Neuronal stem cell (in vitro differentiated cells): ENCODE results near the gene CCDC127.
A peak's percentile ranks its signal among the peaks of the same experiment; 100 is the strongest.
"Not testable (repeated sequence)": the region's sequence is repeated elsewhere in the genome, so short reads cannot be mapped to it uniquely, and the experiment has no call there.

Experiments used
- DNase-seq: peaks from one replicate; pipeline ENCODE4 v3.0.0-alpha.2; 2013; ENCODE audit warnings: low spot score
- H2AFZ ChIP-seq: one replicate; pipeline ENCODE4 v1.6.1; 2013; ENCODE audit warnings: mild to moderate bottlenecking, low read length, inconsistent platforms
- H2AK5ac ChIP-seq: 2 replicates; pipeline ENCODE4 v1.6.1; 2013; ENCODE audit warnings: low read depth, mild to moderate bottlenecking, inconsistent platforms, low read length, moderate library complexity, mixed read lengths
- H2BK120ac ChIP-seq: 2 replicates; pipeline ENCODE4 v1.6.1; 2013; ENCODE audit warnings: low read depth, mild to moderate bottlenecking, inconsistent platforms, low read length, moderate library complexity, mixed read lengths
- H2BK12ac ChIP-seq: one replicate; pipeline ENCODE4 v1.6.1; 2013; ENCODE audit warnings: low read length, inconsistent platforms
- H2BK15ac ChIP-seq: 2 replicates; pipeline ENCODE4 v1.6.1; 2013; ENCODE audit warnings: mild to moderate bottlenecking, low read length, inconsistent platforms, mixed read lengths
- H2BK5ac ChIP-seq: one replicate; pipeline ENCODE4 v1.6.1; 2013; ENCODE audit warnings: inconsistent platforms, mild to moderate bottlenecking, low read length, moderate library complexity
- H3K14ac ChIP-seq: one replicate; pipeline ENCODE4 v1.6.1; 2013; ENCODE audit warnings: low read length, inconsistent platforms
- H3K18ac ChIP-seq: 2 replicates; pipeline ENCODE4 v1.6.1; 2013; ENCODE audit warnings: low read length, inconsistent platforms
- H3K23ac ChIP-seq: 2 replicates; pipeline ENCODE4 v1.6.1; 2013; ENCODE audit warnings: low read depth, mild to moderate bottlenecking, mixed read lengths, low read length, inconsistent platforms; ENCODE audit not compliant: poor library complexity
- H3K27ac ChIP-seq: replicated peaks from 3 replicates; pipeline ENCODE4 v1.5.1; 2013; ENCODE audit warnings: low read length, inconsistent platforms
- H3K27me3 ChIP-seq, 3 experiments: 2 replicates each; pipeline ENCODE4 v1.6.1; 2013; ENCODE audit warnings: low read length in 3 of 3, mild to moderate bottlenecking in 2 of 3, inconsistent platforms in 1 of 3, low read depth in 1 of 3, mixed read lengths in 1 of 3, moderate library complexity in 1 of 3; ENCODE audit not compliant: control insufficient read depth in 3 of 3, insufficient read depth in 3 of 3
- H3K36me3 ChIP-seq, 2 donors: replicated peaks in 1 of 2; 2 replicates each; pipeline ENCODE4 v1.6.1; 2013; ENCODE audit warnings: low read length in 2 of 2; ENCODE audit not compliant: control insufficient read depth in 2 of 2, insufficient read depth in 2 of 2
- H3K4ac ChIP-seq: 2 replicates; pipeline ENCODE4 v1.6.1; 2013; ENCODE audit warnings: inconsistent platforms, mild to moderate bottlenecking, low read length, moderate library complexity
- H3K4me1 ChIP-seq, 2 donors: 1 replicate in 1 of 2; 2 replicates in 1 of 2; pipeline ENCODE4 v1.6.1; 2013; ENCODE audit warnings: low read length in 2 of 2, low read depth in 1 of 2; ENCODE audit not compliant: control insufficient read depth in 2 of 2, insufficient read depth in 1 of 2
- H3K4me2 ChIP-seq: one replicate; pipeline ENCODE4 v1.6.1; 2013; ENCODE audit warnings: mild to moderate bottlenecking, low read length, inconsistent platforms; ENCODE audit not compliant: insufficient read depth, poor library complexity, severe bottlenecking
- H3K4me3 ChIP-seq, 2 donors: 2 replicates each; pipeline ENCODE4 v1.5.1; 2013; ENCODE audit warnings: low read length in 2 of 2, mild to moderate bottlenecking in 2 of 2, inconsistent platforms in 1 of 2, moderate library complexity in 1 of 2
- H3K79me1 ChIP-seq: one replicate; pipeline ENCODE4 v1.6.1; 2013; ENCODE audit warnings: low read depth, mild to moderate bottlenecking, inconsistent platforms, low read length, moderate library complexity
- H3K9ac ChIP-seq: one replicate; pipeline ENCODE4 v1.6.1; 2013; ENCODE audit warnings: mild to moderate bottlenecking, low read depth, low read length, inconsistent platforms; ENCODE audit not compliant: poor library complexity
- H3K9me3 ChIP-seq, 2 donors: replicated peaks in 1 of 2; 2 replicates each; pipeline versions ENCODE3 to v1.6.1; 2013; ENCODE audit warnings: low read length in 2 of 2, mild to moderate bottlenecking in 2 of 2, inconsistent platforms in 1 of 2, low read depth in 1 of 2, mixed read lengths in 1 of 2, moderate library complexity in 1 of 2; ENCODE audit not compliant: control insufficient read depth in 2 of 2, insufficient read depth in 1 of 2
- H4K8ac ChIP-seq: one replicate; pipeline ENCODE4 v1.6.1; 2013; ENCODE audit warnings: low read depth, mild to moderate bottlenecking, inconsistent platforms, low read length, moderate library complexity
- H4K91ac ChIP-seq: one replicate; pipeline ENCODE4 v1.6.1; 2013; ENCODE audit warnings: low read length, low read depth, mild to moderate bottlenecking, inconsistent platforms; ENCODE audit not compliant: poor library complexity
- WGBS, 2 donors: extraction: QIAGEN DNeasy Blood & Tissue Kit; methylation state at CpG; one replicate each; pipeline ENCODE4 v1.1.7; 2013; ENCODE audit warnings: missing lambda C conversion rate in 2 of 2, mixed read lengths in 1 of 2; ENCODE audit not compliant: insufficient read length in 2 of 2, insufficient replicate concordance in 1 of 2; ENCODE audit errors: extremely low coverage in 2 of 2; 5-methylcytosine and 5-hydroxymethylcytosine counted together

Gene CCDC127

GRCh38 chr5:223791-224190 is 5.8 kb upstream of the CCDC127 start:
- H2BK5ac ChIP-seq = no peak overlapping the region
- WGBS, 2 donors = no CpG with 5 or more reads among the region's 6 CpGs
- H2AFZ ChIP-seq = no peak overlapping the region
- peaks cover 28 to 58% of the 10 kb centered on the region in 2 donors for H3K36me3 ChIP-seq
- H3K18ac ChIP-seq = no peak overlapping the region
- H3K27me3 ChIP-seq = no peaks in the 10 kb centered on the region
- DNase-seq = no peak
- no peaks in the 10 kb centered on the region for H3K9me3 ChIP-seq
- H3K14ac ChIP-seq = no peak overlapping the region
- H4K91ac ChIP-seq = no peak overlapping the region
- no peak overlapping the region for H2BK12ac ChIP-seq
- no peak overlapping the region for H2AK5ac ChIP-seq
- no peak overlapping the region for H3K4ac ChIP-seq
- no peak overlapping the region for H3K9ac ChIP-seq
- peaks cover 8% of the 10 kb centered on the region for H3K79me1 ChIP-seq
- H3K4me3 ChIP-seq = no peak overlapping the region
- no peak overlapping the region for H4K8ac ChIP-seq
- H2BK15ac ChIP-seq = no peak overlapping the region
- H2BK120ac ChIP-seq = no peak overlapping the region
- H3K27ac ChIP-seq = no peak overlapping the region
- H3K4me2 ChIP-seq = no peak overlapping the region
- H3K4me1 ChIP-seq = peaks cover 3 to 8% of the 10 kb centered on the region in 2 donors
- H3K23ac ChIP-seq = no peak overlapping the region

GRCh38 chr5:222951-223715 is 5.2 kb upstream of the CCDC127 start:
- not testable (repeated sequence) for H3K23ac ChIP-seq, H2BK15ac ChIP-seq, DNase-seq, H3K27ac ChIP-seq, H2BK5ac ChIP-seq, H3K4me2 ChIP-seq, H2AK5ac ChIP-seq, H3K27me3 ChIP-seq, H3K14ac ChIP-seq, H3K9me3 ChIP-seq, H3K9ac ChIP-seq, H3K4me3 ChIP-seq, H4K8ac ChIP-seq, H4K91ac ChIP-seq, H3K4me1 ChIP-seq, H3K4ac ChIP-seq, H3K18ac ChIP-seq, H3K79me1 ChIP-seq, H2BK120ac ChIP-seq, H2BK12ac ChIP-seq, H2AFZ ChIP-seq
- H3K36me3 ChIP-seq = peaks cover 26 to 51% of the 10 kb centered on the region in 2 donors
- WGBS, 2 donors = no CpG with 5 or more reads among the region's 6 CpGs

GRCh38 chr5:219991-220390 is 2.0 kb upstream of the CCDC127 start:
- no peak overlapping the region for H2AFZ ChIP-seq
- H3K4ac ChIP-seq = no peak overlapping the region
- H3K27me3 ChIP-seq = no peaks in the 10 kb centered on the region
- H2BK120ac ChIP-seq = no peak overlapping the region
- H3K9me3 ChIP-seq = no peaks in the 10 kb centered on the region
- no peak overlapping the region for H2AK5ac ChIP-seq
- H3K27ac ChIP-seq = no peak overlapping the region
- H4K8ac ChIP-seq = no peak overlapping the region
- peaks cover 3 to 8% of the 10 kb centered on the region in 2 donors for H3K4me1 ChIP-seq
- H3K79me1 ChIP-seq = peaks cover 4% of the 10 kb centered on the region
- H3K4me2 ChIP-seq = no peak overlapping the region
- no peak overlapping the region for H2BK12ac ChIP-seq
- no peak overlapping the region for H3K23ac ChIP-seq
- no CpG with 5 or more reads among the region's 4 CpGs for WGBS, 2 donors
- H3K18ac ChIP-seq = no peak overlapping the region
- H4K91ac ChIP-seq = no peak overlapping the region
- H2BK15ac ChIP-seq = no peak overlapping the region
- H3K14ac ChIP-seq = no peak overlapping the region
- H3K9ac ChIP-seq = no peak overlapping the region
- no peak for DNase-seq
- H2BK5ac ChIP-seq = no peak overlapping the region
- H3K4me3 ChIP-seq = no peak overlapping the region
- peaks cover 9 to 33% of the 10 kb centered on the region in 2 donors for H3K36me3 ChIP-seq

GRCh38 chr5:219460-219863 is 1.5 kb upstream of the CCDC127 start:
- Histone ChIP-seq H2AFZ (no peak overlapping the region), H3K36me3 (peaks cover 7 to 31% of the 10 kb centered on the region in 2 donors), H3K4me2 (peak overlapping the region; percentile 37), H3K27ac (no peak overlapping the region), H2BK12ac (no peak overlapping the region), H4K8ac (no peak overlapping the region), H2AK5ac (no peak overlapping the region), H3K23ac (no peak overlapping the region), H4K91ac (no peak overlapping the region), H3K27me3 (no peaks in the 10 kb centered on the region), H3K79me1 (peaks cover 4% of the 10 kb centered on the region), H3K18ac (no peak overlapping the region), H3K9ac (no peak overlapping the region), H3K4me1 (peaks cover 3 to 8% of the 10 kb centered on the region in 2 donors), H3K4ac (no peak overlapping the region), H3K4me3 (peak overlapping the region in 1 of 2 donors; percentile 86), H2BK15ac (no peak overlapping the region), H2BK5ac (no peak overlapping the region), H2BK120ac (no peak overlapping the region), H3K9me3 (no peaks in the 10 kb centered on the region), H3K14ac (no peak overlapping the region)
- DNase-seq = no peak
- WGBS, 2 donors = no CpG with 5 or more reads among the region's 9 CpGs
